OCI-LY1 (cell line): ENCODE measurements around the gene HMGA1.

Experiments used
- CTCF ChIP-seq: fragments of 200-600 bp; sonication (generic), shearing (Covaris generic); IDR thresholded peaks from 2 replicates; pipeline ENCODE4 v1.5.1; 2017; ENCODE audit warnings: mild to moderate bottlenecking, antibody characterized with exemption, low read length, moderate library complexity, mixed read lengths
- EZH2 ChIP-seq: fragments of 200-600 bp; sonication (generic), shearing (Covaris generic); IDR thresholded peaks from 2 replicates; pipeline ENCODE4 v1.8.0; 2017; ENCODE audit warnings: borderline replicate concordance, mixed run types, mild to moderate bottlenecking, antibody characterized with exemption, low read length, moderate library complexity, mixed read lengths

GRCh38 chr6:34226066-34226465 lies 10.6 kb upstream of the HMGA1 start:
- no peak for TF ChIP-seq CTCF
- no peak for TF ChIP-seq EZH2
